Left renal cortex interstitium (tissue), 4 donors: Measurements from ENCODE around the gene PDCD6IP. TPM values are rescaled to one million over a fixed set of nuclear protein-coding genes. Genes with fewer than 3 reads are reported as not detected.

Experiments used
- DNase-seq, 4 donors: peaks; one replicate each; pipeline ENCODE4 v3.0.0-alpha.2; 2013; ENCODE audit warnings: low read depth in 4 of 4, low spot score in 2 of 4, missing footprints in 1 of 4
- polyA plus RNA-seq, 4 donors: library from polyadenylated mRNA; unstranded; fragments of 120-200 nt; gene quantifications; one replicate each; pipeline ENCODE4 v1.2.1, GENCODE V29; 2013; ENCODE audit not compliant: insufficient read length in 4 of 4

PDCD6IP gene
- polyA plus RNA-seq, 4 donors: 134 to 181 (median 158) TPM

GRCh38 chr3:33886015-33886414 lies 87.6 kb downstream of the PDCD6IP start:
- DNase-seq: no peak

GRCh38 chr3:33887478-33887877 lies 89.0 kb downstream of the PDCD6IP start:
- DNase-seq: no peak

GRCh38 chr3:33889394-33890039 lies 91.1 kb downstream of the PDCD6IP start:
- DNase-seq: no peak

GRCh38 chr3:33892655-33893054 lies 94.2 kb downstream of the PDCD6IP start:
- no peak for DNase-seq

GRCh38 chr3:33895658-33896057 lies 97.2 kb downstream of the PDCD6IP start:
- no peak for DNase-seq

- DNase-seq: no peak
Observed at GRCh38 chr3:33897306-33897705, 98.9 kb downstream of the PDCD6IP start.

GRCh38 chr3:33898901-33899300 lies 100.5 kb downstream of the PDCD6IP start:
- DNase-seq: no peak

GRCh38 chr3:33900440-33900808 lies 102.0 kb downstream of the PDCD6IP start:
- DNase-seq: no peak

GRCh38 chr3:33900809-33901505 lies 102.5 kb downstream of the PDCD6IP start:
- peak in 1 of 4 donors; percentile 6 for DNase-seq

- DNase-seq: no peak
Observed at GRCh38 chr3:33901862-33902563, 103.6 kb downstream of the PDCD6IP start.

- DNase-seq: no peak
Observed at GRCh38 chr3:33904730-33905129, 106.3 kb downstream of the PDCD6IP start.

GRCh38 chr3:33908250-33908851 lies 109.9 kb downstream of the PDCD6IP start:
- no peak for DNase-seq

GRCh38 chr3:33909547-33909946 lies 111.1 kb downstream of the PDCD6IP start:
- no peak for DNase-seq

GRCh38 chr3:33910031-33910430 lies 111.6 kb downstream of the PDCD6IP start:
- no peak for DNase-seq

GRCh38 chr3:33911525-33912322 lies 113.3 kb downstream of the PDCD6IP start:
- no peak for DNase-seq

- DNase-seq: no peak
Observed at GRCh38 chr3:33914212-33914611, 115.8 kb downstream of the PDCD6IP start.

- no peak for DNase-seq
Observed at GRCh38 chr3:33914731-33915379, 116.4 kb downstream of the PDCD6IP start.

- DNase-seq: no peak
Observed at GRCh38 chr3:33915796-33916546, 117.5 kb downstream of the PDCD6IP start.

- no peak for DNase-seq
Observed at GRCh38 chr3:33918126-33918756, 119.8 kb downstream of the PDCD6IP start.
